Cerebellar nuclear complex (tissue), 1 donor: ENCODE measurements around the gene STK32B.
"Not testable (repeated sequence)": the region's sequence is repeated elsewhere in the genome, so short reads cannot be mapped to it uniquely, and the experiment has no call there.

Source experiments
- DNase-seq, 2 experiments: peaks; one replicate each; lab custom pipeline; 2025; lab: John Stamatoyannopoulos, UW

The STK32B gene

DNA sequence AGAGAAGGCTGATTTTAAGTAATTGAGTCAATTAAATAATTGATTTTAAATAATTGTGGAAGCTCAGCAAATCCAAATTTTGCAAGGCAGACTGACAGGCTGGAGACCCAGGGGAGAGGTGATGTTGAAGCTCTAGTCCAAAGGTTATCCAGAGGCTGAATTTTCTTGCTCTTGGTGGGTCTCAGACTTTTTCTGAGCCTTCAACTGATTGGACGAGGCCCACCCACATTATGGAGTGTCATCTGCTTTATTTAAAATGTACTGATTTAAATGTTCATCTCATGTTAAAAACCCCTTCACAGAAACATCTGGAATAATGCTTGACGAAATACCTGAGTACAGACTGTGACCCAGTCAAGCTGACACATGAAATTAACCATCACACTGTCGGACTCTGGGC, 20.4 kb upstream of the STK32B start:
- no peak for DNase-seq

GRCh38 chr4:5032813-5033212, 18.5 kb upstream of the STK32B start:
- DNase-seq, result no peak

GRCh38 chr4:5033281-5033841, 17.9 kb upstream of the STK32B start:
- DNase-seq, result no peak

DNA sequence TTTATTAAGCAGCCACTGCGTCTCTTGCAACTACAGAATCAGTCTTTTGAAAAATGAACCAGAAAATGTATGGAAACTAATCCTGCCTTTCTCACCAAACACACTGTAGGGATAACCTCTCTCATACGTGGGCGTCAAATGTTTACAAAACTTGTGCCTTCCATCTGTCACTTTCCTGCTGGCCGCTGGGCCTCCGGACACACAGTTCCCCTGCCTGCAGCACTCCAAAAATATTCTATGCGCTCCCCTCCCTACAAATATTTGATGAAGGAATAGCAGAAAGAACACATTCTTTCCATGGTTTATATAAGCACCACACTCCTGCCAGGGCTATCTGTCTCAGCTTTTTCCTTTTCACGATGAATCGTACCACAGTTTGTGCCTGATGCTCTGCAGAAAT, 17.1 kb upstream of the STK32B start:
- DNase-seq, result no peak

DNA sequence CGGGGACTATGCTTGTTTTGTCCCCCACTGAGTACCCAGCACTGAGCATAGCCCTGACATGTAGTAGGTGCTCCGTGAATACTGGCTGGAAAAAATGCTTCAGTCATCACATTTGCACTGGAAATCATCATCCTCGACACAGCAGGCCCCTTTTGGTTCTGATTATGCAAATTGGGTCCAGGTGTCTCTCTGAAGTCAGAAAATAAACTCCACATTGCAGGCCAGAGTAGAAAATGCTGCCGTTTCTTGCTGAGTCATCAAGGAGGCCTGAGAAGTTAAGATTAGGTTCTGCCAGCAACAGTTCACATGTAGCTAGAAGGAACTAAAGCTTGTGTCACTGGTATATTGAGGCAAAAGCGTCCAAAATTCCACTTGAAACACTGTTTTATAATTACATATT, 15.0 kb upstream of the STK32B start:
- no peak for DNase-seq

DNA sequence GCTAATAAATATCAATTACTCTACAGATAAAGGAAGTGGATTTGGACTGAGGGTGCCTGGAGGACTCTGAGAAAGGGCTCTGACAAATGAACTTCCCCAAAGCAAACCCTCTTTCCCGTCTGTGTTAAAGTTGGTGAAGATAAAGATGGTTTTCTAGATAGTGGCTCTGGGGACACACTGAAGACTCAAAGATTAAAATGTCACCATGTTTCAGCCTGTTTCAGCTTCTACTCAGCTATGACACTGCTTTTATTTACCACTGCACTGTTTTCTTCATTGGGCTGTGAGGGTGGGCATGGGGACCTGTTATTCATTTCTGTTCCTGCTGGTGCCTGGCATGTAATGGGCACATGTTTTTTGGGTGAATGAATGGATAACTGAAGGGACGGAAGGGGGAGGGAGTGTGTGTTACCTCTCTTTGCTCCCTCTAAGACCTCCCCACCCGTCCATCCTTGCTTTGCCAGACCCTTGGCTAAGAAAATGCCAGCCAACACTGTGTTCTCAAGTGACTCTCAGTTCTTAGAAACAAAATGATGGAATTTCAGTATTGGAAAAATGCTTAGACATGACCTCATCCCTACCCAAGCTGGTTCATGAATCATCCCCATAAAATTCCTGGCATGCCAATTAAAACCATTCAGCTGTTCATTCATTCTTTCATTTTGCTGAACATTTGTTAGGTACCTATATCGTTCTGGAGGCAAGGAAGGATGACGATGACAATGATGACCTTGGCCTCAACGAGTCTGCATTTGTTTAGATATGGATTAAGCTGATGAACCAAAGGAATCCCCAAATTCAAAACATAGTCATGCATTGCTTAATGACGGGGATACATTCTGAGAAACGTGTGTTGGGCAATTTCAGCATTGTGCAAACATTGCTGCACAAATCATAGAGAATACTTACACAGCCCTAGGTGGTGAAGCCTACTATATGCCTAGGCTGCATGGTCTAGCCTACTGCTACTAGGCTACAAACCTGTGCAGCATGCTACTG, 13.4 kb upstream of the STK32B start:
- no peak for DNase-seq

DNA sequence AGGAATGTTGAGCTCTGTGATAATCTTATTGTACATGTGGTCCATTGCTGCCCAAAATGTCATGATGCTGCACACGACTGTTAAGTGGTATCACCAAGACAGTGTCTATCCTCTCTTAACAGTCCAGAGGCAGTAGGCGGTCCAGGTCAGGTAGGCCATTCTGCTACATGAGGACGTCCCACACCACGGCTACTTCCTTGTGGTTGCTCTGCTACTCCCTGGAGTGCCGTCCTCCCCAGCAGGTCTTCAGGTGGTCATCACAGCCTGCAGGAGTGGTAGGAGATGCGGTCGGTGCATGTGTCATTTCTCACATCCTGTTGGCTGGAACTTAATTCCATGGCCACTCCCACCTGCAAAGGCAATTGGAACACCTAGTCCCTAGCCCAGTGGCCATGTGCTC, 11.5 kb upstream of the STK32B start:
- no peak for DNase-seq

DNA sequence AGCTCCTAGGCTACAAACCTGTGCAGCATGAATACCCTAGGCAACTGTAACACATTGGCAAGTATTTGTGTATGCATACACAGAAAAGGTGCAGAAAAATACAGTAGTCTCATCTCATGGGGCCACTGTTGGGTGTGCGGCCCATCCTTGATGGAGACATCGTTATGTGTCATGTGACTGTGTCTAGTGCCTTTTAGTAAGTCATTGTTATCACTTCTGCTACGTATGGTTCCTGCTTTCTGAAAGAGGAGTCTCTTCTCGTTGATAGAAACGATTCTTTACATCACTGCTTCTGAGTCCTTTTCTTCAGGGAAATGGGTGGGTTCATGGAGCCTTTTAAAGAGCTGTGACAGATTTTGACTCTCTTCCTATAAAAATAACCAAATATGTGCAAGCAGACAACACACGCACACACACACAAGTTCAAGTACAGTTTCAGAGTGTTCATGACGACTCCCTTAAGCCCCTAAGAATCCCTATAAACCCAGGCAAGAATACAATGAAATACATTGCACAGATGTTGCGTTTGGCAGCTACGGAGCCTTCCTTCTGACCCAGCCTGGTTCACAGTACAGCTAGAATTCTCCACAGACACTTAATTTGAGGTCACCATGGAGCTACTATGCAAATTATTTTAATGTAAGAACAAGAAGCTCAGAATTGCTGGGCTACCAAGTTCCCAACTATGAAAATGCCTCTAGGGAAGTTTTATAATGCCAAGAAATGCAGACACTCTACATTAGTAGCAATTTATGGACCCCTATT, 10.2 kb upstream of the STK32B start:
- DNase-seq, result no peak

DNA sequence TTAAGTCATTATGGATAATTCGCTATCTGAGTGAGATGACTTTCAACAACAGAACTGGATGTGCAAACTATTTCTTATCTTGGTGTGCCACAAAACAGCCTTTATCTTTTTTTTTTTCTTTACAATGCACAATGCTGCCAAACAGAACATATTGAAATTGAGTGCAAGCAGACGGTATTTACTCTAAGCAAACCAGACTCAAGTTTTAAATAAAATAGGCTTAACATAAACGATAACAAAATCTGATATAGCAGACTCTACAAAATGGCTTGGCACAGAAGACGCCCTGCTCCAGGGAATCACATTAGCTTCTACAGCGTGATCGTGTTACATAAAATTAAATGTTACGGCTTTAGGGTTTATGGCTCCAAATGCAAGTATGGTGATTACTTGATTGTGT, 9.6 kb upstream of the STK32B start:
- DNase-seq, result no peak

- DNase-seq, result no peak
These were observed 7.7 kb upstream of the STK32B start for GRCh38 chr4:5043579-5043978.

- no peak for DNase-seq
These were observed 6.9 kb upstream of the STK32B start for GRCh38 chr4:5044341-5044740.

DNA sequence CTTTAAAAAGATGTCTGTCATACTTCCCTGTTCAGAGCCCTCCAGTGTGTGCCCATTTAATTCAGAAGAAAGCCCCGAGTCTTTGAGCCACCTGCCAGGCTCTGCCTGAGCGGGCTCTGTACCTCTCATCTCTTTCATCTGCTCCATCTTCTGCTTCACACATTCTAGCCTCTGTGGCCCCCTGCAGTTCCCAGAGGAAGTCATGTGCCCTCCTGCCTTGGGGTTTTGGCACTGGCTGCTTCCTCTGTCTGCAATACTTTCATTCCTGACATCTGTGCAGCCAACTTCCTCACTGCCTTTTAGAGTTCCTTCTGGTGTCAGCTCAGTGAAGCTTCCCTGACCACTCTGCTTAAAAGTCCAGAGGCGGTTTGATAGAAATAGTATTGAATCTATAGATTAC, 6.2 kb upstream of the STK32B start:
- DNase-seq, result no peak

GRCh38 chr4:5048721-5049120, 2.6 kb upstream of the STK32B start:
- no peak for DNase-seq

GRCh38 chr4:5050520-5051277, 581 bp upstream of the STK32B start:
- no peak for DNase-seq

- no peak for DNase-seq
These were observed 973 bp downstream of the STK32B start for GRCh38 chr4:5052204-5052702.

GRCh38 chr4:5052726-5053425, 1.6 kb downstream of the STK32B start:
- no peak for DNase-seq

GRCh38 chr4:5054532-5054931, 3.3 kb downstream of the STK32B start:
- DNase-seq, result no peak

DNA sequence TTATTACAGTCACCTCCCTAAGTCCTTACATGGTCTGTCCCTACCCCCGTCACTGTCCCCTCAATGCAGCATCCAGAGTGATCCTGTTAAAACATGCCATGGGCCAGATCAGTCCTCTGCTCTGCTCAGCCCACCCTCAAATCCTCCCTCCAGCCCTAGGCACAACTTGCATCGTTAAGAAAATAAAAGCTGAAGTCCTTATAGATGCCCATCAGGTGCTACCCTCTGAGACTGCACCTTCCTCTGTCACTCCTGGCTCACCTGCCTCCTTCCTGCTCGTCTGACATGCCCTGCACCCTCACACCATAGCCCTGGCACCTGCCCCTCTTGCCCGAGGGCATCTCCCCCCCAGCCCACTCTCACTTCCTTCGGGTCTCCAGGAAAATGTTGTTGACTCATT, 4.1 kb downstream of the STK32B start:
- no peak for DNase-seq

DNA sequence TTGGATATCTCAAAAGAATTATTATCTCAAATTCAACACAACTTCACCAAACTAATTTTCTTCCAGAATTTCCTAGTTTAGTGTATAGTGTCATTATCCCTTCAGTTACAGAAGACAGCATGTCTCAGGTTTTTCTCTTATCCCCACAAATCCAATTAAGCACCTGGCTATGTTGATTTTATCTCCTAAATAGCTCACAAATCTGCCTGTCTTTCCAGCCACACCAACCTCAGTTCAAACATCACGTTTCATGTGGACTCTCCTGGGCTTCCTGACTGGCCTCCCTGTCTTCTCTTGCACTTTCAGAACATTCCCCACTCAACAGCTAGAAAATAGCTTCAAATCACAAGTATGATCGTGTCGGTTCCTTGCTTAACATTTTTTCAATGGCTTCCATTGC, 14.8 kb downstream of the STK32B start:
- DNase-seq, result no peak

- not testable (repeated sequence) for DNase-seq
These were observed 15.7 kb downstream of the STK32B start for GRCh38 chr4:5066968-5067367.

GRCh38 chr4:5067908-5068307, 16.6 kb downstream of the STK32B start:
- no peak for DNase-seq
